Stomach (tissue), 9 donors: ENCODE data around the gene PI4KB. TPM values are rescaled to one million over a fixed set of nuclear protein-coding genes. Genes with fewer than 3 reads are reported as not detected.
A peak's percentile ranks its signal among the peaks of the same experiment; 100 is the strongest.

Source experiments
- DNase-seq, 2 donors: peaks; one replicate each; pipeline versions ENCODE4 v3.0.0 to v3.0.0-alpha.2; 2013 to 2019
- H3K27ac ChIP-seq, 5 donors: fragments of 200-600 bp in 4 of 5; sonication (generic) in 4 of 5; one replicate each; pipeline ENCODE4 v1.5.1; 2013 to 2019; ENCODE audit warnings: mild to moderate bottlenecking in 1 of 5, moderate library complexity in 1 of 5
- H3K27me3 ChIP-seq, 3 donors: fragments of 200-600 bp; sonication (generic); one replicate each; pipeline ENCODE4 v1.5.1; 2017 to 2019; ENCODE audit warnings: mixed run types in 1 of 3
- H3K36me3 ChIP-seq, 4 donors: fragments of 200-600 bp; sonication (generic); 1 replicate in 3 of 4; 2 replicates in 1 of 4; pipeline ENCODE4 v1.5.1; 2016 to 2019
- H3K4me1 ChIP-seq, 4 donors: fragments of 200-600 bp; sonication (generic); one replicate each; pipeline ENCODE4 v1.5.1; 2016 to 2019
- H3K4me3 ChIP-seq, 4 donors: fragments of 200-600 bp; sonication (generic) in 3 of 4; one replicate each; pipeline ENCODE4 v1.5.1; 2016 to 2019; ENCODE audit warnings: mild to moderate bottlenecking in 1 of 4
- H3K9me3 ChIP-seq, 4 donors: fragments of 200-600 bp; sonication (generic); one replicate each; pipeline ENCODE4 v1.5.1; 2016 to 2019
- EP300 ChIP-seq: sonication (generic); formaldehyde crosslinking; IDR thresholded peaks from one replicate; pipeline ENCODE4 v1.6.1; 2017; ENCODE audit warnings: antibody characterized with exemption
- POLR2A ChIP-seq, 4 donors: fragments of 450-650 bp; IDR thresholded peaks; one replicate each; pipeline ENCODE4 v1.6.1; 2016; ENCODE audit warnings: antibody characterized with exemption in 4 of 4, control low read depth in 2 of 4, mild to moderate bottlenecking in 1 of 4, moderate library complexity in 1 of 4
- POLR2AphosphoS5 ChIP-seq, 3 donors: sonication (generic); formaldehyde crosslinking; IDR thresholded peaks; one replicate each; pipeline ENCODE4 v1.6.1; 2016; ENCODE audit warnings: antibody characterized with exemption in 3 of 3
- WGBS, 5 donors: extraction: QIAGEN DNeasy Blood & Tissue Kit in 3 of 5; methylation state at CpG; one replicate each; pipeline versions ENCODE4 v1.1.5 to v1.1.7; 2013 to 2018; 5-methylcytosine and 5-hydroxymethylcytosine counted together
- intact Hi-C: fragments of 100-400 bp; cut with DNase I; formaldehyde crosslinking; loops from one replicate; pipeline ENCODE4 v1.15.1; 2023; ENCODE audit warnings: low total_unique reads
- polyA plus RNA-seq, 3 donors: library from polyadenylated mRNA; stranded (reverse); fragments of 200-250 nt; gene quantifications; one replicate each; pipeline ENCODE4 v1.2.3, GENCODE V29; 2013
- total RNA-seq, 5 donors: library from RNA; depleted of rRNA; stranded (reverse); fragments of >200 nt; gene quantifications; one replicate each; pipeline versions ENCODE4 v1.1.0 to v1.2.3, GENCODE V29; 2014 to 2016
- TF ChIP-seq, protein P1 (sequence below), 7 experiments: fragments of 450-650 bp in 4 of 7; fragments of 200-600 bp in 3 of 7; sonication (generic) in 3 of 7; IDR thresholded peaks; one replicate each; pipeline ENCODE4 v1.5.1; 2016 to 2019; ENCODE audit warnings: antibody characterized with exemption in 7 of 7, control low read depth in 2 of 7, mild to moderate bottlenecking in 1 of 7
- donor health status: healthy with polysubstance abuse.
- donor health status: Bipolar disorder and iron deficiency.
- donor health status: healthy.

The PI4KB gene
- total and polyA plus RNA-seq, 8 donors, result 24.1 to 187 (median 45.3) TPM

DNA sequence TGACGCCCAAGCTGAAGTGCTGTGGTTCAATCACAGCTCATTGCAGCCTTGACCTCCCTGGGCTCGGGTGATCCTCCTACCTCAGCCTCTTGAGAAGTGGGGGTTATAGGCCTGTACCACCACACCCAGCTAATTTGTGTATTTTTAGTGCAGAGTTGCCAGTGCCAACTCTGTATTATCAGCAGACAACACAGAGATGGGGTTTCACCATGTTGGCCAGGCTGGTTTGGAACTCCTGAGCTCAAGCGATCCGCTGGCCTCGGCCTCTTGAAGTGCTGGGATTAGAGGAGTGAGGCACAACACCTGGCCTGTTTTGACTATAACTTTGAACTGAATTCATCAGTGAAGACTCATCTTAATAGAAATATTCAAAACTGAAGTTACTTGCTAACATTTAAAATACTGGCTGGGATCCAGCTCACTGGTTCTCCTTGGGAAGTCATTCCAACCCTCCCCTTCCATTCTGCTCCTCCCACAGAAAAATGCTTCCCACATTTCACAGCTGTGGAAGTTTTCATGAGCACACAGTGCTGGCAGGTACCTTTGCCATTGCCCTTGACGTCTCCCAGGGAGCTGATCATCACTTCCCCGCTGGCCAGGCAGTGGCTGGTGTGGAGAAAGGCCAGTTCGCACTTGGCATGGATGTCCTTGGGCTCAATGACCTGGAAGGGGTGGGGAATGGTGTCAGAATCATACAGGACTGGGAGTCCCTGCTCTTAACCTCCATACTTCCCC is 40.6 kb upstream of the PI4KB start:
- peaks cover 0 to 4% (median 1%) of the 10 kb centered on the region in 4 donors for H3K9me3 ChIP-seq
- peak overlapping the region in 4 of 5 donors; percentile 20 to 89 (median 46) for H3K27ac ChIP-seq
- peaks cover 34 to 66% (median 59%) of the 10 kb centered on the region in 4 donors for H3K36me3 ChIP-seq
- TF ChIP-seq POLR2AphosphoS5 (IDR thresholded peaks at IDR 0.05), result no peak
- no peak for TF ChIP-seq EP300
- TF ChIP-seq, protein P1, sequence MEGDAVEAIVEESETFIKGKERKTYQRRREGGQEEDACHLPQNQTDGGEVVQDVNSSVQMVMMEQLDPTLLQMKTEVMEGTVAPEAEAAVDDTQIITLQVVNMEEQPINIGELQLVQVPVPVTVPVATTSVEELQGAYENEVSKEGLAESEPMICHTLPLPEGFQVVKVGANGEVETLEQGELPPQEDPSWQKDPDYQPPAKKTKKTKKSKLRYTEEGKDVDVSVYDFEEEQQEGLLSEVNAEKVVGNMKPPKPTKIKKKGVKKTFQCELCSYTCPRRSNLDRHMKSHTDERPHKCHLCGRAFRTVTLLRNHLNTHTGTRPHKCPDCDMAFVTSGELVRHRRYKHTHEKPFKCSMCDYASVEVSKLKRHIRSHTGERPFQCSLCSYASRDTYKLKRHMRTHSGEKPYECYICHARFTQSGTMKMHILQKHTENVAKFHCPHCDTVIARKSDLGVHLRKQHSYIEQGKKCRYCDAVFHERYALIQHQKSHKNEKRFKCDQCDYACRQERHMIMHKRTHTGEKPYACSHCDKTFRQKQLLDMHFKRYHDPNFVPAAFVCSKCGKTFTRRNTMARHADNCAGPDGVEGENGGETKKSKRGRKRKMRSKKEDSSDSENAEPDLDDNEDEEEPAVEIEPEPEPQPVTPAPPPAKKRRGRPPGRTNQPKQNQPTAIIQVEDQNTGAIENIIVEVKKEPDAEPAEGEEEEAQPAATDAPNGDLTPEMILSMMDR (IDR thresholded peaks at IDR 0.05), result no peak
- no peak for TF ChIP-seq POLR2A (IDR thresholded peaks at IDR 0.05)
- no peaks in the 10 kb centered on the region for H3K27me3 ChIP-seq
- intact Hi-C loops, result no loop called here
- H3K4me1 ChIP-seq, result peaks cover 37 to 63% (median 52%) of the 10 kb centered on the region in 4 donors
- WGBS, 5 donors, result 79 to 90% (median 83%) methylated on average over 7 to 8 of the region's 8 CpGs
- H3K4me3 ChIP-seq, result no peak overlapping the region
- DNase-seq, result peak; percentile 37 to 46

DNA sequence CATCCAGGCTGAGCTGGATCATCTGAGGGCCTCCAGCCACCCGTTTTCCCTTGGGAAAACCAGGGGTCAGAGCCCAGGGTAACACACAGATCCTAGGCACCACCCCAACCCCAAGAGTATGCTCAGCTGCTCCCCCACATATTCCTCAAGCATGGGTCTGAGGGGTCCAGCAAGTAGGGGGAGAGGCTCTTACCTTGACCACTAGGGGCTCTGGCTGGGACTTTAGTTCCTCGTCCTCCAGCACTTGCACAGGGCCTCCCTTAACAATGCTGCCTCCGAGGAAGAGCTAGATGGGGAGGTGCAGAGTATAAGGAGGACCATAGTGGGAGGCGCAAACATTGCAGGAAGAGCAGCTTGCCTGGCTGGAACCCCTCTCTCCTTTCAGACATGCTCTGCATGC is 37.8 kb upstream of the PI4KB start:
- Histone ChIP-seq H3K9me3 (peaks cover 0 to 11% (median 6%) of the 10 kb centered on the region in 4 donors), H3K4me3 (no peak overlapping the region), H3K27ac (no peak overlapping the region), H3K27me3 (no peaks in the 10 kb centered on the region), H3K4me1 (peaks cover 17 to 35% (median 25%) of the 10 kb centered on the region in 4 donors), H3K36me3 (peaks cover 34 to 73% (median 66%) of the 10 kb centered on the region in 4 donors)
- TF ChIP-seq EP300, result no peak
- TF ChIP-seq POLR2A (IDR thresholded peaks at IDR 0.05), result no peak
- TF ChIP-seq, protein P1 (IDR thresholded peaks at IDR 0.05), result no peak
- no peak for TF ChIP-seq POLR2AphosphoS5 (IDR thresholded peaks at IDR 0.05)
- DNase-seq, result no peak
- intact Hi-C loops, result no loop called here
- WGBS, 5 donors, result 82 to 100% (median 93%) methylated on average over 3 to 4 of the region's 4 CpGs

DNA sequence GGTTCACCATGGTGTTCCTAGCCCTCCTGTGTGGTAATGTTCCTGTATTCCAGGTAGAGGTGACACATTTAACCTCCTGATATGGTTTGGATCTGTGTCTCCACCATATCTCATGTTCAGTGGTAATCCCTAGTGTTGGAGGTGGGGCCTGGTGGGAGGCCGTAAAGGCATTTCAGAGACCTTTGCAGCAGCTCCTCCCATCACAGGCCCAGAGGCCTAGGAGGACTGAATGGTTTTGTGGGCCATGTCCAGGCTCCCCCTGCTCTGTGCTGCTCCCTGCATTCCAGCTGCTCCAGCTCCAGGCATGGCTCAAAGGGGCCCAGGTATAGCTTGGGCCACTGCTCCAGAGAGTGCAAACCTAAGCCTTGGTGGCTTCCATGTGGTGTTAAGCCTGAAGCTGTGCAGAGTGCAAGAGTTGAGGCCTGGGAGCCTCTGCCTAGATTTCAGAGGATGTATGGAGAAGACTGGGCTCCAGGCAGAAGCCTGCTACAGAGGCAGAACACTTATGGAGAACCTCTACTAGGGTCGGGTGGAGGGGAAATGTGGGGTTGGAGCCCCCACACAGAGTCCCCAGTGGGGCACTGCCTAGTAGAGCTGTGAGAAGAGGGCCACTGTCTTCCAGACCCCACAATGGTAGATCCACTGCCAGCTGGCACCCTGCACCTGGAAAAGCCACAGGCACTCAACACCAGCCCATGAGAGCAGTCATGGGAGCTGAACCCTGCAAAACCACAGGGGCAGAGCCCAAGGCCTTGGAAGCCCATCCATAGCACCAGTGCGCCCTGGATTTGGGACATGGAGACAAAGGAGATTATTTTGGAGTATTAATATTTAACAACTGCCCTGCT is 35.3 kb upstream of the PI4KB start:
- H3K27me3 ChIP-seq, result no peaks in the 10 kb centered on the region
- peaks cover 0 to 11% (median 4%) of the 10 kb centered on the region in 4 donors for H3K4me1 ChIP-seq
- H3K36me3 ChIP-seq, result peaks cover 34 to 53% (median 52%) of the 10 kb centered on the region in 4 donors
- intact Hi-C loops, result no loop called here
- TF ChIP-seq POLR2AphosphoS5 (IDR thresholded peaks at IDR 0.05) (no peak), POLR2A (IDR thresholded peaks at IDR 0.05) (no peak)
- TF ChIP-seq, protein P1 (IDR thresholded peaks at IDR 0.05), result no peak
- peaks cover 0 to 11% (median 6%) of the 10 kb centered on the region in 4 donors for H3K9me3 ChIP-seq
- 94 to 97% (median 95%) methylated on average over 3 of the region's 3 CpGs for WGBS, 5 donors
- no peak for DNase-seq
- no peak overlapping the region for H3K4me3 ChIP-seq
- no peak overlapping the region for H3K27ac ChIP-seq

DNA sequence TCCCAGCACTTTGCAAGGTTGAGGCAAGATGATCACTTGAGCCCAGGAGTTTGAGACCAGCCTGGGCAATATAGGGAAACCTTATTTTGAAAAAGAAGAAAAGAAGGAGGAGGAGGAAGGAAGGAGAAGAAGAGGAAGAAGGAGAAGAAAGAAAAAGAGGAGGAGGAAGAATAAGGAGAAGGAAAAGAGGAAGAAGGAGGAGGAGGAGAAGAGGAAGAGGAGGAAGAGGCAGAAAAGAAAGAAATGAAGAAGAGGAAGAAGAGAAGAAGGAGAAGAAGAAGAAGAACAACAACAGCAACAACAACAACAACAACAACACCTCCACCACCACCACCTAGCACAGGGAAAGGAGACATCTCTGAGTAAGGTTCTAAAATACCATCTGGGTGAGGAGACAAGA is 34.7 kb upstream of the PI4KB start:
- Histone ChIP-seq H3K9me3 (peaks cover 0 to 11% (median 6%) of the 10 kb centered on the region in 4 donors), H3K27me3 (no peaks in the 10 kb centered on the region), H3K4me1 (peaks cover 0 to 9% (median 2%) of the 10 kb centered on the region in 4 donors), H3K27ac (no peak overlapping the region), H3K4me3 (no peak overlapping the region), H3K36me3 (peaks cover 33 to 48% (median 46%) of the 10 kb centered on the region in 4 donors)
- no peak for TF ChIP-seq POLR2A (IDR thresholded peaks at IDR 0.05)
- no peak for TF ChIP-seq EP300
- no peak for TF ChIP-seq POLR2AphosphoS5 (IDR thresholded peaks at IDR 0.05)
- TF ChIP-seq, protein P1 (IDR thresholded peaks at IDR 0.05), result no peak
- intact Hi-C loops, result no loop called here
- no peak for DNase-seq
